Measurements from ENCODE around the gene MAST4. TPM values are rescaled to one million over a fixed set of nuclear protein-coding genes. Genes with fewer than 3 reads are reported as not detected.

The MAST4 gene
- total and polyA plus RNA-seq, 2 of the 8 experiments (the other 6 are each of a cell fraction or from before 2014, with no cell fraction given) = 1.5 to 2.6 TPM

DNA sequence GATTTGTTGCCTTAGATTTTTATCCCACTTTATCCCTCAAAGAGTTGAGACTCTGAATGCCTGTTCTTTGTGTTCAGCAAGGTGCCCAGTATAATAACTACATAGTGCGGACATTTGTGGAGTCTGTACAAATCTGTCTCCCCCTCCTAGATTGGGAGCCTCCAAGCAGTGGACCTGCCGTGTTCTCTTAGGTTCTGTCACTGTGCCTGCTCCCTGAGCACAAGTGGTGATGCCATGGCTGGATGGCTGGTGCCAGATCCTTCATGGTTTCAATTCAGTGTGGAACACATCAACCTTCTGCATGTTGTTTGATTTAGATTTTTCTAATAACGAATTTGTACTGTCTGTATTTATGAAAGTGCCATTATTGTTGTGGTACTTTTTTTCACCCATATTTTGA lies 307.5 kb downstream of the MAST4 start:
- Histone ChIP-seq H2AFZ (ENCODE audit: low read length) (no peak overlapping the region), H3K36me3 (ENCODE audit: control insufficient read depth in 2 of 4, insufficient read depth in 4 of 4, low read length in 3 of 4) (no peaks in the 10 kb centered on the region), H3K23me2 (ENCODE audit: low read depth, low read length) (no peaks in the 10 kb centered on the region), H4K5ac (ENCODE audit: insufficient read length, low read depth, low read length) (no peak overlapping the region), H3K79me1 (ENCODE audit: low read depth, low read length) (no peaks in the 10 kb centered on the region), H3K4me2 (ENCODE audit: insufficient read depth in 1 of 2, low read depth in 2 of 2, low read length in 2 of 2) (peak overlapping the region; percentile 20 to 60), H3K9me3 (ENCODE audit: insufficient read depth in 2 of 2, low read depth in 1 of 2, low read length in 1 of 2) (0 out of 4 replicates have a peak, but pooled peaks cover 0 to 2% of the 10 kb centered on the region in 2 experiments), H3K4me3 (ENCODE audit: extremely low read depth in 1 of 4, insufficient read depth in 2 of 4, low read depth in 3 of 4, low read length in 4 of 4) (peak overlapping the region in 1 of 4 experiments; percentile 44; a peak in 1 of 8 replicates), H3K4me1 (replicated peaks in 1 of 4; ENCODE audit: control insufficient read depth in 3 of 4, insufficient read depth in 4 of 4, low read length in 3 of 4) (peaks cover 6 to 10% (median 7%) of the 10 kb centered on the region in 4 experiments), H3K14ac (ENCODE audit: insufficient read length) (no peak overlapping the region), H2AK5ac (ENCODE audit: low read depth, low read length) (peak overlapping the region; percentile 20; the same call in 1 of the 2 replicates), H2BK20ac (ENCODE audit: low read length) (no peak overlapping the region), H3K23ac (ENCODE audit: insufficient read length) (no peak overlapping the region), H2BK5ac (ENCODE audit: low read depth, low read length) (no peak overlapping the region), H4K8ac (ENCODE audit: extremely low read depth, insufficient read depth, low read length) (no peak overlapping the region; the same call in 1 of the 2 replicates), H2BK120ac (replicated peaks; ENCODE audit: low read depth, low read length) (no peak overlapping the region), H2BK12ac (ENCODE audit: low read depth, low read length) (peak overlapping the region; percentile 62; the same call in 1 of the 2 replicates), H3K4ac (replicated peaks; ENCODE audit: insufficient read length, low read depth, low read length) (no peak overlapping the region), H2BK15ac (ENCODE audit: low read length) (no peak overlapping the region), H3K18ac (ENCODE audit: extremely low read depth, low read length) (no peak overlapping the region; the same call in 1 of the 2 replicates), H3K79me2 (ENCODE audit: control insufficient read depth in 1 of 2, insufficient read depth in 2 of 2, low read length in 2 of 2) (no peaks in the 10 kb centered on the region), H4K20me1 (replicated peaks in 1 of 2; ENCODE audit: control insufficient read depth in 1 of 2, insufficient read depth in 2 of 2, low read length in 2 of 2) (peaks cover 2 to 7% of the 10 kb centered on the region in 2 experiments), H3K56ac (replicated peaks; ENCODE audit: insufficient read length, low read depth, low read length) (no peak overlapping the region), H4K91ac (replicated peaks; ENCODE audit: insufficient read length, low read length) (no peak overlapping the region), H3K27ac (ENCODE audit: low read depth, low read length) (no peak overlapping the region), H3K27me3 (replicated peaks in 1 of 4; ENCODE audit: control insufficient read depth in 3 of 4, extremely low read depth in 1 of 4, insufficient read depth in 3 of 4, low read length in 3 of 4) (peaks cover 13 to 64% (median 52%) of the 10 kb centered on the region in 4 experiments), H3K9ac (replicated peaks in 1 of 4; ENCODE audit: extremely low read depth in 1 of 4, low read depth in 3 of 4, low read length in 3 of 4) (no peak overlapping the region; a peak in 1 of 7 replicates)
- WGBS, 2 experiments (ENCODE audit: extremely low coverage in 1 of 2, insufficient coverage in 1 of 2, insufficient read length in 1 of 2, insufficient replicate concordance in 2 of 2, low coverage in 1 of 2, low lambda C conversion rate in 2 of 2, missing lambda C conversion rate in 1 of 2) = 40% methylated on average over 3 of the region's 3 CpGs; no CpG with 5 or more reads in 1 of the 2 experiments
- FAIRE-seq (no peak), DNase-seq (ENCODE audit: low read depth in 1 of 2, low spot score in 2 of 2) (no peak)
- ChIA-PET POLR2A (ENCODE audit: partially characterized antibody) (interaction anchor here (0.9 kb wide), 1 partner anchor 12 kb away, joined by 3 read pairs; no protein-coding TSS in a partner anchor), CTCF (ENCODE audit: partially characterized antibody) (interaction anchor here (1.7 kb wide), 1 partner anchor 10 kb away, joined by 5 read pairs; no protein-coding TSS in a partner anchor)
- TF ChIP-seq EP300 (IDR thresholded peaks at IDR 0.05; ENCODE audit: borderline replicate concordance in 1 of 2, low read depth in 2 of 2, low read length in 2 of 2) = no peak
- TF ChIP-seq, protein P1, sequence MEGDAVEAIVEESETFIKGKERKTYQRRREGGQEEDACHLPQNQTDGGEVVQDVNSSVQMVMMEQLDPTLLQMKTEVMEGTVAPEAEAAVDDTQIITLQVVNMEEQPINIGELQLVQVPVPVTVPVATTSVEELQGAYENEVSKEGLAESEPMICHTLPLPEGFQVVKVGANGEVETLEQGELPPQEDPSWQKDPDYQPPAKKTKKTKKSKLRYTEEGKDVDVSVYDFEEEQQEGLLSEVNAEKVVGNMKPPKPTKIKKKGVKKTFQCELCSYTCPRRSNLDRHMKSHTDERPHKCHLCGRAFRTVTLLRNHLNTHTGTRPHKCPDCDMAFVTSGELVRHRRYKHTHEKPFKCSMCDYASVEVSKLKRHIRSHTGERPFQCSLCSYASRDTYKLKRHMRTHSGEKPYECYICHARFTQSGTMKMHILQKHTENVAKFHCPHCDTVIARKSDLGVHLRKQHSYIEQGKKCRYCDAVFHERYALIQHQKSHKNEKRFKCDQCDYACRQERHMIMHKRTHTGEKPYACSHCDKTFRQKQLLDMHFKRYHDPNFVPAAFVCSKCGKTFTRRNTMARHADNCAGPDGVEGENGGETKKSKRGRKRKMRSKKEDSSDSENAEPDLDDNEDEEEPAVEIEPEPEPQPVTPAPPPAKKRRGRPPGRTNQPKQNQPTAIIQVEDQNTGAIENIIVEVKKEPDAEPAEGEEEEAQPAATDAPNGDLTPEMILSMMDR (IDR thresholded peaks at IDR 0.05; ENCODE audit: control extremely low read depth in 1 of 3, insufficient read depth in 1 of 3, low read depth in 1 of 3, low read length in 3 of 3) = no peak
- no peak for TF ChIP-seq MAFK (IDR thresholded peaks at IDR 0.05; ENCODE audit: low read depth, low read length)
- TF ChIP-seq BCL11A (IDR thresholded peaks at IDR 0.05; ENCODE audit: low read depth in 2 of 2, low read length in 2 of 2) = no peak
- no peak for TF ChIP-seq JUND (IDR thresholded peaks at IDR 0.05; ENCODE audit: low read length)
- no peak for TF ChIP-seq EZH2 (IDR thresholded peaks at IDR 0.05; ENCODE audit: low read depth, low read length, severe bottlenecking)
- TF ChIP-seq SIRT6 (IDR thresholded peaks at IDR 0.05; ENCODE audit: low read length) = no peak
- no peak for TF ChIP-seq EGR1 (IDR thresholded peaks at IDR 0.05; ENCODE audit: borderline replicate concordance, low read depth, low read length)
- TF ChIP-seq ASH2L (IDR thresholded peaks at IDR 0.05; ENCODE audit: low read length) = no peak
- TF ChIP-seq KDM4A (IDR thresholded peaks at IDR 0.05; ENCODE audit: low read depth, low read length, severe bottlenecking) = no peak
- TF ChIP-seq POLR2A (IDR thresholded peaks at IDR 0.05; ENCODE audit: control extremely low read depth in 1 of 2, low read depth in 2 of 2, low read length in 2 of 2) = no peak

Data from H1 (cell line).